HepG2 (cell line): ENCODE results near the gene ASCC3. TPM values are rescaled to one million over a fixed set of nuclear protein-coding genes. Genes with fewer than 3 reads are reported as not detected.
A peak's percentile ranks its signal among the peaks of the same experiment; 100 is the strongest.

Experiments
- ATF5 ChIP-seq: sonication (generic); formaldehyde crosslinking; IDR thresholded peaks from 2 replicates; pipeline ENCODE4 v1.4.0; 2020; ENCODE audit warnings: mild to moderate bottlenecking, low read depth, missing genetic modification reagents
- ATF6 ChIP-seq: sonication (generic); formaldehyde crosslinking; conservative IDR thresholded peaks from 2 replicates; pipeline ENCODE4 v1.4.0; 2020; ENCODE audit warnings: missing genetic modification reagents
- CEBPZ ChIP-seq: IDR thresholded peaks from 2 replicates; pipeline ENCODE4 v1.6.1; 2012; ENCODE audit warnings: low read length, improper control_type of control experiment
- HDAC6 ChIP-seq: fragments of 200-600 bp; sonication (generic); IDR thresholded peaks from 2 replicates; pipeline ENCODE4 v1.7.0; 2017; ENCODE audit warnings: mild to moderate bottlenecking, antibody characterized with exemption, low read length, low read depth
- HNRNPH1 ChIP-seq: fragments of 200-400 bp; formaldehyde crosslinking; optimal IDR thresholded peaks from 2 replicates; pipeline ENCODE3; 2017; ENCODE audit warnings: mild to moderate bottlenecking, low read depth, low read length
- IKZF5 ChIP-seq: IDR thresholded peaks from 2 replicates; pipeline ENCODE4 v1.6.1; 2018; ENCODE audit warnings: missing genetic modification reagents, mild to moderate bottlenecking, missing compliant biosample characterization
- IRF9 ChIP-seq: sonication (generic); formaldehyde crosslinking; IDR thresholded peaks from 2 replicates; pipeline ENCODE4 v1.8.0; 2022; ENCODE audit warnings: missing genetic modification reagents, mild to moderate bottlenecking, borderline replicate concordance
- ISL2 ChIP-seq: sonication (generic); formaldehyde crosslinking; IDR thresholded peaks from 2 replicates; pipeline ENCODE4 v1.5.0; 2020; ENCODE audit warnings: missing genetic modification reagents
- JARID2 ChIP-seq: sonication (generic); formaldehyde crosslinking; IDR thresholded peaks from 2 replicates; pipeline ENCODE4 v1.8.1; 2023; ENCODE audit warnings: missing genetic modification reagents, inconsistent platforms; ENCODE audit not compliant: insufficient replicate concordance
- KDM6A ChIP-seq: IDR thresholded peaks from 2 replicates; pipeline ENCODE4 v1.6.1; 2016; ENCODE audit warnings: low read depth
- MTA3 ChIP-seq: sonication (generic); formaldehyde crosslinking; IDR thresholded peaks from 2 replicates; pipeline ENCODE4 v1.4.0; 2020; ENCODE audit warnings: missing genetic modification reagents
- NRL ChIP-seq: sonication (generic); formaldehyde crosslinking; IDR thresholded peaks from 2 replicates; pipeline ENCODE4 v1.5.0; 2020; ENCODE audit warnings: missing genetic modification reagents, mild to moderate bottlenecking, moderate library complexity, borderline replicate concordance
- SNAPC4 ChIP-seq: sonication (generic); formaldehyde crosslinking; IDR thresholded peaks from 2 replicates; pipeline ENCODE4 v1.4.0; 2020; ENCODE audit warnings: mild to moderate bottlenecking, missing genetic modification reagents
- SUZ12 ChIP-seq: fragments of 150-350 bp; IDR thresholded peaks from 2 replicates; pipeline ENCODE4 v1.6.1; 2014; ENCODE audit warnings: low read depth, low read length
- polyA plus RNA-seq, 8 experiments: library from polyadenylated mRNA; depleted of rRNA in 3 of 8; stranded (reverse) in 7 of 8; unstranded in 1 of 8; fragments of >200 nt; fragmentation: Illumina TruSeq in 4 of 8; extraction: Trizol in 4 of 8; gene quantifications; 2 replicates each; pipeline versions ENCODE4 v1.2.1 to v1.2.3, GENCODE V29; 2011 to 2016; ENCODE audit warnings: low read depth in 4 of 8, missing spikeins in 1 of 8, mixed read lengths in 1 of 8; ENCODE audit not compliant: insufficient read depth in 1 of 8
- total RNA-seq, 5 experiments: library from RNA; depleted of rRNA; stranded (reverse); fragments of >200 nt; fragmentation: Illumina TruSeq; extraction: Trizol; gene quantifications; 2 replicates each; pipeline ENCODE4 v1.2.3, GENCODE V29; 2016; ENCODE audit warnings: low read depth in 1 of 5

Gene ASCC3
- total and polyA plus RNA-seq, 2 of the 13 experiments (the other 11 are each of a cell fraction or from before 2014, with no cell fraction given), result 23.1 to 55.7 TPM

GRCh38 chr6:100880853-100881706 is at the start of gene ASCC3 (continued):
- no peak for TF ChIP-seq SNAPC4 (CRISPR knock-in tag)
- TF ChIP-seq CEBPZ, result no peak
- peak; percentile 98 for TF ChIP-seq NRL (CRISPR knock-in tag)
- TF ChIP-seq KDM6A (CRISPR knock-in tag), result no peak
- TF ChIP-seq HNRNPH1, result no peak
- TF ChIP-seq ATF6 (CRISPR knock-in tag), result no peak
- peak; percentile 60; the same call in 1 of the 2 replicates for TF ChIP-seq IKZF5 (CRISPR knock-in tag)
- TF ChIP-seq SUZ12, result no peak
- no peak for TF ChIP-seq JARID2 (CRISPR knock-in tag)
- no peak for TF ChIP-seq HDAC6
- no peak for TF ChIP-seq MTA3 (CRISPR knock-in tag)
- no peak for TF ChIP-seq ATF5 (CRISPR knock-in tag)
- peak; percentile 72 for TF ChIP-seq ISL2 (CRISPR knock-in tag)
- TF ChIP-seq IRF9, result peak; percentile 98; the same call in 1 of the 2 replicates
